ENCODE measurements around the gene ZFYVE21. TPM values are rescaled to one million over a fixed set of nuclear protein-coding genes. Genes with fewer than 3 reads are reported as not detected.
"Not testable (repeated sequence)": the region's sequence is repeated elsewhere in the genome, so short reads cannot be mapped to it uniquely, and the experiment has no call there.

ZFYVE21 gene
- total RNA-seq, 1 experiment from 2014 or later, result 66.2 TPM

DNA sequence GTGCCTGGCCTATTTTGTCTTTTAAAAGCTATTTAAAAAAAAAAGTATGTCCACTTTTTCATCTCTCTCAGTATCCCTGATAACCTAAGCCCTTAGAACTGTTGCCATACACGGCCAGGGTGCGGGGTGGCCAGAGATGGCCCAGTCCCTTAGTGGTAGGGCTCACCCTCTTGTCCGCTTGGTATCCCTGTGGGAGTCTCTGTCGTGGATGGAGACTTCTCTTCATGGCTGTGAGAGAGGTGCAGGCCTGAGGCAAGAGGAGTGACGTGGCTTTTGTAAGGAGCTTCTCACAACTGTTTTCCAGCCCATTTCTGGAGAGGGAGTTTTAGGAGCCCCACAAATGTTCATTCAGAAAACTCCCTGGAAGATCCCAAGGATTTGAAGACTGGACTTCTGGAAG lies 27.2 kb upstream of the ZFYVE21 start:
- no peak overlapping the region for H3K4me3 ChIP-seq (ENCODE audit: low read depth, low read length)
- Mint-ChIP-seq H3K36me3 (ENCODE audit: insufficient read depth, unreplicated experiment) (peaks cover 70% of the 10 kb centered on the region), H3K4me1 (ENCODE audit: low read depth, unreplicated experiment) (no peaks in the 10 kb centered on the region), H3K27me3 (ENCODE audit: insufficient read depth, unreplicated experiment) (no peaks in the 10 kb centered on the region), H3K4me3 (ENCODE audit: unreplicated experiment) (no peak overlapping the region), H3K9me3 (ENCODE audit: unreplicated experiment) (no peaks in the 10 kb centered on the region), H3K27ac (ENCODE audit: unreplicated experiment) (no peak overlapping the region)
- no TSS peak for BruUV-seq (replicated peaks)
- no peaks in the 10 kb centered on the region for H3K36me3 ChIP-seq (ENCODE audit: control insufficient read depth, insufficient read depth, low read length)
- ChIA-PET POLR2A (no interaction called here), CTCF (no interaction called here)
- intact Hi-C loops (cut with micrococcal nuclease; ENCODE audit: unreplicated experiment), result no loop called here
- TF ChIP-seq, protein P1, sequence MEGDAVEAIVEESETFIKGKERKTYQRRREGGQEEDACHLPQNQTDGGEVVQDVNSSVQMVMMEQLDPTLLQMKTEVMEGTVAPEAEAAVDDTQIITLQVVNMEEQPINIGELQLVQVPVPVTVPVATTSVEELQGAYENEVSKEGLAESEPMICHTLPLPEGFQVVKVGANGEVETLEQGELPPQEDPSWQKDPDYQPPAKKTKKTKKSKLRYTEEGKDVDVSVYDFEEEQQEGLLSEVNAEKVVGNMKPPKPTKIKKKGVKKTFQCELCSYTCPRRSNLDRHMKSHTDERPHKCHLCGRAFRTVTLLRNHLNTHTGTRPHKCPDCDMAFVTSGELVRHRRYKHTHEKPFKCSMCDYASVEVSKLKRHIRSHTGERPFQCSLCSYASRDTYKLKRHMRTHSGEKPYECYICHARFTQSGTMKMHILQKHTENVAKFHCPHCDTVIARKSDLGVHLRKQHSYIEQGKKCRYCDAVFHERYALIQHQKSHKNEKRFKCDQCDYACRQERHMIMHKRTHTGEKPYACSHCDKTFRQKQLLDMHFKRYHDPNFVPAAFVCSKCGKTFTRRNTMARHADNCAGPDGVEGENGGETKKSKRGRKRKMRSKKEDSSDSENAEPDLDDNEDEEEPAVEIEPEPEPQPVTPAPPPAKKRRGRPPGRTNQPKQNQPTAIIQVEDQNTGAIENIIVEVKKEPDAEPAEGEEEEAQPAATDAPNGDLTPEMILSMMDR (IDR thresholded peaks at IDR 0.05; ENCODE audit: insufficient read depth in 1 of 2, low read depth in 1 of 2, low read length in 1 of 2, severe bottlenecking in 1 of 2, unreplicated experiment in 1 of 2), result no peak
- no peaks in the 10 kb centered on the region for H3K9me3 ChIP-seq
- no peaks in the 10 kb centered on the region for H3K27me3 ChIP-seq (replicated peaks; ENCODE audit: control insufficient read depth, insufficient read depth, low read length)
- H3K4me1 ChIP-seq, result no peaks in the 10 kb centered on the region
- DNase-seq, result no peak

DNA sequence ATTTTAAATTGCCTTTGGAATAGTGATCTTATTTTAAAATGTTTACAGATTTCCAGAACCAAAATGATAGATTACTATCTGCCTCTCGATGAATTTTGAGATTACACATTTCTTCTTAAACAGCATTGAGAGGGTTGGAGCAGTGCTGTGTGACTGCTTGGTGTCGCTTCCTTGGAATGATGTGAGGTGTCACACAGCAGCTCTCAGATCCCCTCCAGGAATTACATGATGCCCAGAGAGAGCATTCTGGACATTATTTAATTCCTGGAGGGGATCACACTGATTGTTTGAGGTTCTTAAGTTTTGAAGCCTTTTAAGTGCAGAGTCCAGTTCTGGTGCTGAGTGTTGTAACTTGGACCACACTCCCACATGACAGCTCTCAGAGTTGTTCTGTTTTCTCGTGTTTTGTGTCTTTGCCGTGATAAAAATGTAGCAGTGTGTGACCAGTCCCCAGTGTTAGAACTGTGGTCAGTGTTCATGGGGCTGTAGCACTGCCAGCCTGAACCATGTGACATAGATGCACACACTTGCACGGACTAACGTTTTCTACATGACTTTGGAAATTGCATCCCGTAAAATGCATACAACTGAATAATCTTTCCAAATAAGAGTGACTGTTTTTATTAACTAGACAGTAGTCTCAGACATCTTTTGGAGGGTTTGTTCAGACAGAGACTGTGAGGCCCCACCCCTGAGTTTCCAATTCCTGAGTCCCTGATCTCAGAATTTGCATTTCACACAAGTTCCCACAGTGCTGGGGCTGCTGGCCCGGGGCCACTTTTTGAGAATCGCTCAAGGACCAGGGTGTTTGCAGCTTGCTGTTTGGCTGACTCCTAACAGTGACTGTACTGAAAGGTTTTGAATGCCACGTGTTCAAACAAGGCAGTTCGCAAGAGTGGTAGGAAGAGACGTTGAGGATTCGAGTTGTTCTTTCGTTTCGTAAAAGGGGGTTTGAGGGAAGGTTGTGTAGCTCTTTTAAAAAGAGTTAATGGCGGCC lies 26.4 kb upstream of the ZFYVE21 start:
- no peaks in the 10 kb centered on the region for H3K4me1 Mint-ChIP-seq (ENCODE audit: low read depth, unreplicated experiment)
- BruUV-seq (replicated peaks), result no TSS peak
- peaks cover 75% of the 10 kb centered on the region for H3K36me3 Mint-ChIP-seq (ENCODE audit: insufficient read depth, unreplicated experiment)
- no peaks in the 10 kb centered on the region for H3K27me3 Mint-ChIP-seq (ENCODE audit: insufficient read depth, unreplicated experiment)
- no peak for DNase-seq
- H3K4me3 Mint-ChIP-seq (ENCODE audit: unreplicated experiment), result no peak overlapping the region
- ChIA-PET CTCF (no interaction called here), POLR2A (no interaction called here)
- Histone ChIP-seq H3K9me3 (no peaks in the 10 kb centered on the region), H3K27me3 (replicated peaks; ENCODE audit: control insufficient read depth, insufficient read depth, low read length) (no peaks in the 10 kb centered on the region), H3K36me3 (ENCODE audit: control insufficient read depth, insufficient read depth, low read length) (no peaks in the 10 kb centered on the region), H3K4me3 (ENCODE audit: low read depth, low read length) (no peak overlapping the region), H3K4me1 (no peaks in the 10 kb centered on the region)
- TF ChIP-seq, protein P1 (IDR thresholded peaks at IDR 0.05; ENCODE audit: insufficient read depth in 1 of 2, low read depth in 1 of 2, low read length in 1 of 2, severe bottlenecking in 1 of 2, unreplicated experiment in 1 of 2), result no peak
- intact Hi-C loops (cut with micrococcal nuclease; ENCODE audit: unreplicated experiment), result no loop called here
- H3K27ac Mint-ChIP-seq (ENCODE audit: unreplicated experiment), result no peak overlapping the region
- H3K9me3 Mint-ChIP-seq (ENCODE audit: unreplicated experiment), result no peaks in the 10 kb centered on the region

DNA sequence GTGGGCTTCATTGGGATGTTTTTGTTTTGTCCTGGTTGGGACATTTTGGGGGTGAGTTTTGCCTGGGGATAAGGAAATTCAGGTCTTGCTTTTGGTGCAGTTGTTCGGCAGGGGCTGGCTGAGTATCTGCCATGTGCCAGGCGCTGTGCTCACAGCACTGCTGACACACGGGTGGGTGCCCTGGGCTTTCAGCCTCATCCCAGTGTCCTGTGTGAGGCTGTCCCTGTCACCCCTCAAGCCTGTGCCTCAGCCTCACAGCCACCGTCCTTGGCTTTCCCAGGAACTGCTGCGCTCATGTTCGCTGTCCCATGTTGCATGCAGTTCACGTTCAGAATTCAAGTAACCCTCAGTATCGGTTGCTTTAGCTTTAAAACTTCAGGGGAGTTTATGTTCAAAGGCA lies 25.3 kb upstream of the ZFYVE21 start:
- no peaks in the 10 kb centered on the region for H3K27me3 ChIP-seq (replicated peaks; ENCODE audit: control insufficient read depth, insufficient read depth, low read length)
- H3K36me3 Mint-ChIP-seq (ENCODE audit: insufficient read depth, unreplicated experiment), result peaks cover 80% of the 10 kb centered on the region
- intact Hi-C loops (cut with micrococcal nuclease; ENCODE audit: unreplicated experiment), result no loop called here
- no peak for DNase-seq
- peaks cover 2% of the 10 kb centered on the region; the same call in 1 of the 2 replicates for H3K36me3 ChIP-seq (ENCODE audit: control insufficient read depth, insufficient read depth, low read length)
- H3K4me1 ChIP-seq, result no peaks in the 10 kb centered on the region
- TF ChIP-seq, protein P1 (IDR thresholded peaks at IDR 0.05; ENCODE audit: insufficient read depth in 1 of 2, low read depth in 1 of 2, low read length in 1 of 2, severe bottlenecking in 1 of 2, unreplicated experiment in 1 of 2), result no peak
- no peaks in the 10 kb centered on the region for H3K4me1 Mint-ChIP-seq (ENCODE audit: low read depth, unreplicated experiment)
- H3K27ac Mint-ChIP-seq (ENCODE audit: unreplicated experiment), result no peak overlapping the region
- H3K4me3 ChIP-seq (ENCODE audit: low read depth, low read length), result no peak overlapping the region
- no peaks in the 10 kb centered on the region for H3K27me3 Mint-ChIP-seq (ENCODE audit: insufficient read depth, unreplicated experiment)
- BruUV-seq (replicated peaks), result no TSS peak
- POLR2A ChIA-PET, result no interaction called here
- no peaks in the 10 kb centered on the region for H3K9me3 Mint-ChIP-seq (ENCODE audit: unreplicated experiment)
- CTCF ChIA-PET, result no interaction called here
- no peaks in the 10 kb centered on the region for H3K9me3 ChIP-seq
- no peak overlapping the region for H3K4me3 Mint-ChIP-seq (ENCODE audit: unreplicated experiment)

DNA sequence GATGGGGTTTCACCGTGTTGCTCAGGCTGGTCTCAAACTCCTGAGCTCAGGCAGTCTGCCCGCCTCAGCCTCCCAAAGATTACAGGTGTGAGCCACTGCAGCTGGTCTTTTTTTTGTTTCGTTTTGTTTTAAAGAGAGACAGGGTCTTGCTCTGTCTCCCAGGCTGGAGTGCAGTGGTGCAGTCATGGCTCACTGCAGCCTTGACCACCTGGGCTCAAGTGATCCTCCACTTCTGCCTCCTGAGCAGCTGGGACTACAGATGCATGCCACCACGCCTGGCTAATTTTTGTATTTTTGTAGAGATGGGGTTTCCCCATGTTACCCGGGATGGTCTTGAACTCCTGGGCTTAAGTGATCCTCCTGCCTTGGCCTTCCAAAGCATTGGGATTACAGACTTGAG lies 24.0 kb upstream of the ZFYVE21 start:
- H3K4me3 Mint-ChIP-seq (ENCODE audit: unreplicated experiment); DNase-seq; H3K9me3 Mint-ChIP-seq (ENCODE audit: unreplicated experiment); H3K27me3 Mint-ChIP-seq (ENCODE audit: insufficient read depth, unreplicated experiment); H3K27me3 ChIP-seq (replicated peaks; ENCODE audit: control insufficient read depth, insufficient read depth, low read length); POLR2A ChIA-PET; H3K27ac Mint-ChIP-seq (ENCODE audit: unreplicated experiment); BruUV-seq (replicated peaks); intact Hi-C loops (cut with micrococcal nuclease; ENCODE audit: unreplicated experiment); H3K4me3 ChIP-seq (ENCODE audit: low read depth, low read length); H3K4me1 Mint-ChIP-seq (ENCODE audit: low read depth, unreplicated experiment); CTCF ChIA-PET; H3K9me3 ChIP-seq; H3K36me3 ChIP-seq (ENCODE audit: control insufficient read depth, insufficient read depth, low read length); H3K4me1 ChIP-seq: not testable (repeated sequence)
- H3K36me3 Mint-ChIP-seq (ENCODE audit: insufficient read depth, unreplicated experiment), result peaks cover 80% of the 10 kb centered on the region

Measured in Caco-2 (cell line).